CD8-positive, alpha-beta memory T cell (primary cell): ENCODE results near the gene CACNG4. TPM values are rescaled to one million over a fixed set of nuclear protein-coding genes. Genes with fewer than 3 reads are reported as not detected.

ENCODE experiments used
- CTCF ChIA-PET: fragments of 350-600 bp; sonication (Branson Sonifier 250); formaldehyde crosslinking; loops from one replicate; lab custom pipeline; 2021; ENCODE audit warnings: antibody characterized with exemption; lab: Charles Lee
- POLR2A ChIA-PET: fragments of 350-600 bp; sonication (Branson Sonifier 250); formaldehyde crosslinking; loops from one replicate; lab custom pipeline; 2021; ENCODE audit warnings: antibody characterized with exemption; lab: Charles Lee
- DNase-seq, 5 donors: peaks; one replicate each; pipeline versions ENCODE4 v3.0.0 to v3.0.0-alpha.2; 2020 to 2022; ENCODE audit warnings: mixed read lengths in 1 of 5
- H3K27ac ChIP-seq: one replicate; pipeline ENCODE4 v1.7.0; 2013; ENCODE audit warnings: low read depth, mild to moderate bottlenecking, low read length, moderate library complexity
- H3K27me3 ChIP-seq: 2 replicates; pipeline ENCODE4 v1.7.0; 2013; ENCODE audit warnings: low read length, mild to moderate bottlenecking; ENCODE audit not compliant: insufficient read depth, poor library complexity, severe bottlenecking
- H3K36me3 ChIP-seq: 2 replicates; pipeline ENCODE4 v1.7.0; 2013; ENCODE audit warnings: mild to moderate bottlenecking, low read length, moderate library complexity; ENCODE audit not compliant: insufficient read depth
- H3K4me1 ChIP-seq: 2 replicates; pipeline ENCODE4 v1.7.0; 2013; ENCODE audit warnings: mild to moderate bottlenecking, low read length, moderate library complexity; ENCODE audit not compliant: insufficient read depth
- H3K4me3 ChIP-seq: 2 replicates; pipeline ENCODE4 v1.7.0; 2013; ENCODE audit warnings: mild to moderate bottlenecking, low read length
- H3K9me3 ChIP-seq: 2 replicates; pipeline ENCODE4 v1.7.0; 2013; ENCODE audit warnings: mild to moderate bottlenecking, low read length
- H3K27ac Mint-ChIP-seq, 8 donors: one replicate each; pipeline ENCODE4 v1.8.0; 2020 to 2021; ENCODE audit warnings: mixed read lengths in 8 of 8, mild to moderate bottlenecking in 6 of 8, inconsistent platforms in 3 of 8, moderate library complexity in 3 of 8
- H3K27me3 Mint-ChIP-seq, 2 donors: one replicate each; pipeline ENCODE4 v1.8.0; 2020 to 2021; ENCODE audit warnings: mixed read lengths in 2 of 2, mild to moderate bottlenecking in 1 of 2, moderate library complexity in 1 of 2
- H3K36me3 Mint-ChIP-seq, 3 donors: one replicate each; pipeline ENCODE4 v1.8.0; 2020 to 2021; ENCODE audit warnings: mixed read lengths in 3 of 3, inconsistent platforms in 1 of 3, mild to moderate bottlenecking in 1 of 3
- H3K4me1 Mint-ChIP-seq, 3 donors: one replicate each; pipeline ENCODE4 v1.8.0; 2020 to 2021; ENCODE audit warnings: mixed read lengths in 3 of 3, inconsistent platforms in 1 of 3, mild to moderate bottlenecking in 1 of 3
- H3K4me3 Mint-ChIP-seq, 7 donors: one replicate each; pipeline ENCODE4 v1.8.0; 2020 to 2021; ENCODE audit warnings: mixed read lengths in 7 of 7, mild to moderate bottlenecking in 6 of 7, moderate library complexity in 4 of 7, inconsistent platforms in 2 of 7
- H3K9me3 Mint-ChIP-seq, 5 donors: one replicate each; pipeline ENCODE4 v1.8.0; 2020 to 2022; ENCODE audit warnings: mixed read lengths in 5 of 5, mild to moderate bottlenecking in 3 of 5, moderate library complexity in 2 of 5, inconsistent platforms in 1 of 5
- polyA plus RNA-seq: library from polyadenylated mRNA; unstranded; fragments of 300-500 nt; fragmentation: Illumina TruSeq; gene quantifications from one replicate; pipeline ENCODE4 v1.2.3, GENCODE V29; 2021
- total RNA-seq, 2 experiments: library from RNA; stranded (reverse); gene quantifications; one replicate each; pipeline ENCODE4 v1.2.3, GENCODE V29; 2021

Gene CACNG4
- total and polyA plus RNA-seq, 3 experiments from 2014 or later, result not detected

- peak in 1 of 5 donors; percentile 42 for DNase-seq
- no peaks in the 10 kb centered on the region for H3K4me1 Mint-ChIP-seq
- H3K4me3 ChIP-seq, result no peak overlapping the region
- POLR2A ChIA-PET, result no interaction called here
- H3K4me1 ChIP-seq, result no peaks in the 10 kb centered on the region
- no peak overlapping the region for H3K4me3 Mint-ChIP-seq
- H3K9me3 ChIP-seq, result no peaks in the 10 kb centered on the region
- no peak overlapping the region for H3K27ac ChIP-seq
- CTCF ChIA-PET, result no interaction called here
- no peak overlapping the region for H3K27ac Mint-ChIP-seq
- H3K36me3 ChIP-seq, result no peaks in the 10 kb centered on the region
- H3K9me3 Mint-ChIP-seq, result peaks cover 0 to 2% (median 0%) of the 10 kb centered on the region in 5 donors
- H3K27me3 Mint-ChIP-seq, result peaks cover 0 to 4% of the 10 kb centered on the region in 2 donors
- H3K27me3 ChIP-seq, result no peaks in the 10 kb centered on the region
- H3K36me3 Mint-ChIP-seq, result peaks cover 0 to 4% (median 0%) of the 10 kb centered on the region in 3 donors
Measured at GRCh38 chr17:67055041-67055443, 90.5 kb downstream of the CACNG4 start.

DNA sequence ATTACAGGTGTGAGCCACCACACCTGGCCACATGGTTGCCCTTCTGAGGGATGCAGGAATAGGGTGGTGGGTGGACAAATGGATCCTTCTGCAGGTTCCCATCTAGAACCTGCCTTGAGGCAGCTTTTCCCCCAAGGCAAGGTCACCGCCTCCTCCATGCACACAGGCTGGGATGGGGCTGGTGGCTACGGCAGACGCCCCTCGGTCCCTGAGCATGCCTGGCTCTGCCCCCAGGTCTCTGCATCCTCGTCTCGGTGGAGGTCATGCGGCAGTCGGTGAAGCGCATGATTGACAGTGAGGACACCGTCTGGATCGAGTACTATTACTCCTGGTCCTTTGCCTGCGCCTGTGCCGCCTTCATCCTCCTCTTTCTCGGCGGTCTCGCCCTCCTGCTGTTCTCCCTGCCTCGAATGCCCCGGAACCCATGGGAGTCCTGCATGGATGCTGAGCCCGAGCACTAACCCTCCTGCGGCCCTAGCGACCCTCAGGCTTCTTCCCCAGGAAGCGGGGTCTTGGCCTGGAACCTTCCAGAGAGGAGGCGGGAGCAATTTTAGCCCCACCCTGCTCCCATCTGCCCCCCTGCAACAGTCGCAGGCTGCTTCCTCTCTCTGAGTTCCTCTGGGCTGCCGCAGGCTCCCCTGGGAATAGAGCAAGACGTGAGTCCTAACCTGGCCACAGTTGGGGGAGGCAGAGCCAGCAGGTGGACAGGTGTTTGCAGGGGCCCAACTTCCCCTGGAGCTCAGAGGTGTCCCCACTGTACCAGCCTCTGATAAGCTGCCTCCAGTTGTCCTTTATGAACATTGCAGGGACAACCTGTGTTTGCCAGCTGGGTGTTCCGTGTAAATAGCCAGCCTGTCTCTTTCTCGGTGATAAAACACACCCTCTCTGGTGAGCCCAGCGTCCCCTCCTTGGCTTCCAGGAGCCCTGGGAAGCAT lies 91.6 kb downstream of the CACNG4 start:
- Mint-ChIP-seq H3K27me3 (peaks cover 0 to 4% of the 10 kb centered on the region in 2 donors), H3K9me3 (peaks cover 0 to 3% (median 0%) of the 10 kb centered on the region in 5 donors), H3K36me3 (peaks cover 0 to 10% (median 5%) of the 10 kb centered on the region in 3 donors), H3K27ac (peak overlapping the region in 1 of 8 donors; percentile 19), H3K4me3 (no peak overlapping the region), H3K4me1 (no peaks in the 10 kb centered on the region)
- Histone ChIP-seq H3K4me1 (no peaks in the 10 kb centered on the region), H3K4me3 (no peak overlapping the region), H3K9me3 (no peaks in the 10 kb centered on the region), H3K27me3 (no peaks in the 10 kb centered on the region), H3K27ac (no peak overlapping the region), H3K36me3 (no peaks in the 10 kb centered on the region)
- POLR2A ChIA-PET, result no interaction called here
- CTCF ChIA-PET, result no interaction called here
- peak in 1 of 5 donors; percentile 33 for DNase-seq

- H3K4me3 Mint-ChIP-seq, result no peak overlapping the region
- H3K4me1 Mint-ChIP-seq, result no peaks in the 10 kb centered on the region
- POLR2A ChIA-PET, result no interaction called here
- H3K27me3 Mint-ChIP-seq, result peaks cover 0 to 3% of the 10 kb centered on the region in 2 donors
- H3K27ac ChIP-seq, result no peak overlapping the region
- DNase-seq, result peak in 1 of 5 donors; percentile 8
- CTCF ChIA-PET, result no interaction called here
- peak overlapping the region in 2 of 8 donors; percentile 11 to 38 for H3K27ac Mint-ChIP-seq
- H3K27me3 ChIP-seq, result no peaks in the 10 kb centered on the region
- no peak overlapping the region for H3K4me3 ChIP-seq
- H3K9me3 ChIP-seq, result no peaks in the 10 kb centered on the region
- no peaks in the 10 kb centered on the region for H3K4me1 ChIP-seq
- H3K36me3 ChIP-seq, result no peaks in the 10 kb centered on the region
- H3K36me3 Mint-ChIP-seq, result peaks cover 0 to 10% (median 7%) of the 10 kb centered on the region in 3 donors
- H3K9me3 Mint-ChIP-seq, result peaks cover 0 to 3% (median 0%) of the 10 kb centered on the region in 5 donors
Measured at GRCh38 chr17:67056746-67057490, 92.4 kb downstream of the CACNG4 start.

- Histone ChIP-seq H3K9me3 (no peaks in the 10 kb centered on the region), H3K4me1 (no peaks in the 10 kb centered on the region), H3K36me3 (no peaks in the 10 kb centered on the region), H3K27ac (no peak overlapping the region), H3K27me3 (no peaks in the 10 kb centered on the region), H3K4me3 (no peak overlapping the region)
- CTCF ChIA-PET, result no interaction called here
- POLR2A ChIA-PET, result no interaction called here
- H3K4me1 Mint-ChIP-seq, result no peaks in the 10 kb centered on the region
- H3K27ac Mint-ChIP-seq, result peak overlapping the region in 1 of 8 donors; percentile 29
- peaks cover 1 to 11% (median 7%) of the 10 kb centered on the region in 3 donors for H3K36me3 Mint-ChIP-seq
- peaks cover 0 to 2% of the 10 kb centered on the region in 2 donors for H3K27me3 Mint-ChIP-seq
- peaks cover 0 to 3% (median 0%) of the 10 kb centered on the region in 5 donors for H3K9me3 Mint-ChIP-seq
- H3K4me3 Mint-ChIP-seq, result no peak overlapping the region
- DNase-seq, result no peak
Measured at GRCh38 chr17:67058036-67058435, 93.5 kb downstream of the CACNG4 start.

DNA sequence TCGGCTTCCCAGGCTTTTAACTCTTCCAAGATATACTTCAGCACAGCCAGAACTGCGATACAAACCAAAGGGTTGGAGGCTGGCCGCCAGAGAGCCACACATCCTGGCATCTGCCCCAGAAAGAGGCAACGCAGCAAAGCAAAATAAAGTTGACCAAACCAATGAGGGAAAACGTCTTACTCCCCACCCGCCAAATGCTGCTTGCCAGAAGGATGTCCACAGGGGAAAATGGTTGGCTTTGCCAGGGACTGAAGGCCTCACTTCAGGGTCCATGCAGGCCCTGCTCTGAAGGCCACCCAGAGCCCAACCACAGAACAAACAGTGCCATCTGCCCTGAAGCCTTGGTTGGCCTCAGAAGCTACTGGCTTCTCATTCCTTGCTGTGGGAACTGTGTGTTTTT lies 94.9 kb downstream of the CACNG4 start:
- Histone ChIP-seq H3K27ac (no peak overlapping the region), H3K9me3 (no peaks in the 10 kb centered on the region), H3K36me3 (no peaks in the 10 kb centered on the region), H3K4me3 (no peak overlapping the region), H3K27me3 (no peaks in the 10 kb centered on the region), H3K4me1 (no peaks in the 10 kb centered on the region)
- ChIA-PET POLR2A (no interaction called here), CTCF (no interaction called here)
- peaks cover 0 to 2% of the 10 kb centered on the region in 2 donors for H3K27me3 Mint-ChIP-seq
- peaks cover 3 to 14% (median 7%) of the 10 kb centered on the region in 3 donors for H3K36me3 Mint-ChIP-seq
- DNase-seq, result no peak
- no peak overlapping the region for H3K4me3 Mint-ChIP-seq
- H3K9me3 Mint-ChIP-seq, result peaks cover 0 to 3% (median 0%) of the 10 kb centered on the region in 5 donors
- no peak overlapping the region for H3K27ac Mint-ChIP-seq
- no peaks in the 10 kb centered on the region for H3K4me1 Mint-ChIP-seq

DNA sequence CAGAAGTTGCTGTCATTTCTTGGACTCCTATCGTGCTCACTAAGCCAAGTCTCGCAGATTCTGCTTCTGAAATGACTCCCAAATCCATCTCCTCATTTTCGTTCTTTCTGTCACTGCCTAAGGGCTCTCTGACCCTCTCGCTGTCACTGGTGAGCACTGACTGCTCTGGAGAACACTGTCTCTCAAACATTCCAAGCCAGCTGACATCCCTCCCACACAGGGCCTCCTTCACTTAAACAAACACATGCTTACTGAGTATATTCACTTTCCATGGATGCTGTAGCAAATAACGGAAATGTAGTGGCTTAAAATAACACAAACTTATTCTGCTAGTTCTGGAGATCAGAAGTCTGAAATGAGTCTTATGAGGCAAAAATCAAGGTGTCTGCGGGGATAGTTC lies 98.6 kb downstream of the CACNG4 start:
- Mint-ChIP-seq H3K36me3 (peaks cover 3 to 11% (median 10%) of the 10 kb centered on the region in 3 donors), H3K27ac (no peak overlapping the region), H3K4me3 (no peak overlapping the region), H3K9me3 (peaks cover 0 to 3% (median 0%) of the 10 kb centered on the region in 5 donors), H3K4me1 (no peaks in the 10 kb centered on the region), H3K27me3 (no peaks in the 10 kb centered on the region)
- Histone ChIP-seq H3K4me3 (no peak overlapping the region), H3K9me3 (no peaks in the 10 kb centered on the region), H3K36me3 (no peaks in the 10 kb centered on the region), H3K4me1 (no peaks in the 10 kb centered on the region), H3K27ac (no peak overlapping the region), H3K27me3 (no peaks in the 10 kb centered on the region)
- POLR2A ChIA-PET, result interaction anchor here (0.7 kb wide), 1 partner anchor 261 kb away, joined by 4 read pairs; no protein-coding TSS in a partner anchor
- CTCF ChIA-PET, result no interaction called here
- no peak for DNase-seq

DNA sequence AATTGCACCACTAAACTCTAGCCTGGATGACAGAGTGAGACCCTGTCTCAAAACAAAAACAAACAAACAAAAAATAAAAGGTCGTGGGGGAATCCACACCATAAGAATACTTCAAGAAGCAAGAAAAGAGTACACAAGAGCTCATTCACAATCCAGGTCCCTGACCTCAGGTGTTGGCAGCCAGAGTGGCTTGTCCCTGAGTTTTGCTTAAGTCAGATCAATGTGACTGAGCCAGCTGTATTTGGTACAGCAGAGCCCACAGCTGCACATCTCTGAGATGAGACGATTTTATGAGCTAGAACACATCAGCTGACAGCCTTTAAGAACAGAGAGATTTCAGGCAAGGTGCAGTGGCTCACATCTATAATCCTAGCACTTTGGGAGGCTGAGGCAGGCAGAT lies 102.2 kb downstream of the CACNG4 start:
- peaks cover 3 to 8% (median 8%) of the 10 kb centered on the region in 3 donors for H3K36me3 Mint-ChIP-seq
- H3K27me3 Mint-ChIP-seq, result no peaks in the 10 kb centered on the region
- H3K4me1 Mint-ChIP-seq, result peaks cover 0 to 2% (median 0%) of the 10 kb centered on the region in 3 donors
- H3K9me3 Mint-ChIP-seq, result peaks cover 0 to 2% (median 0%) of the 10 kb centered on the region in 5 donors
- H3K4me3 Mint-ChIP-seq, result no peak overlapping the region
- ChIA-PET CTCF (no interaction called here), POLR2A (no interaction called here)
- H3K27ac ChIP-seq, result no peak overlapping the region
- DNase-seq, result no peak
- H3K9me3 ChIP-seq, result no peaks in the 10 kb centered on the region
- no peak overlapping the region for H3K4me3 ChIP-seq
- H3K27me3 ChIP-seq, result no peaks in the 10 kb centered on the region
- no peaks in the 10 kb centered on the region for H3K4me1 ChIP-seq
- H3K36me3 ChIP-seq, result no peaks in the 10 kb centered on the region
- H3K27ac Mint-ChIP-seq, result no peak overlapping the region
